GM19035 (cell line): ENCODE results near the gene VPREB3.
A peak's percentile ranks its signal among the peaks of the same experiment; 100 is the strongest.
"Not testable (repeated sequence)": the region's sequence is repeated elsewhere in the genome, so short reads cannot be mapped to it uniquely, and the experiment has no call there.

Experiments used
- ATAC-seq: cut with Tn5 transposase; IDR thresholded peaks from one replicate; pipeline ENCODE4 v1.9.1; 2021; ENCODE audit not compliant: unreplicated experiment

VPREB3 gene

DNA sequence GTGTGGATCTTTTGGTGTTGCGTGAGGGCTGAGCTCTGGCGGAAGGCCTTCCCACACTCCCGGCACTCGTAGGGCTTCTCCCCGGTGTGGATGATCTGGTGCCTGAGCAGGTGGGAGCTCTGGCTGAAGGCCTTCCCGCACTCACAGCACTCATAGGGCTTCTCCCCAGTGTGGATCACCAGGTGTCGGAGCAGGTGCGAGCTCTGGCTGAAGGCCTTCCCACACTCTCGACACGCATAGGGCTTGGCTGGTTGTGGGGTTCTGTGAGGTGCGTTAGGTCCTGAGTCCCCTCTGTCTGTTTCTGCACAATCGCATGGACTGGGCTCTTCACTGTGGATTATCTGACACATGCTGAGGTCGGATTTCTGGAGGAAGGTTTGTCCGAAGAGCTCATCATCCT, 9.7 kb downstream of the VPREB3 start:
- ATAC-seq = no peak

GRCh38 chr22:23744001-23744400, 10.2 kb downstream of the VPREB3 start:
- ATAC-seq = no peak

GRCh38 chr22:23743303-23743705, 10.9 kb downstream of the VPREB3 start:
- no peak for ATAC-seq

- ATAC-seq = no peak
Observed at GRCh38 chr22:23742505-23743264, 11.5 kb downstream of the VPREB3 start.

DNA sequence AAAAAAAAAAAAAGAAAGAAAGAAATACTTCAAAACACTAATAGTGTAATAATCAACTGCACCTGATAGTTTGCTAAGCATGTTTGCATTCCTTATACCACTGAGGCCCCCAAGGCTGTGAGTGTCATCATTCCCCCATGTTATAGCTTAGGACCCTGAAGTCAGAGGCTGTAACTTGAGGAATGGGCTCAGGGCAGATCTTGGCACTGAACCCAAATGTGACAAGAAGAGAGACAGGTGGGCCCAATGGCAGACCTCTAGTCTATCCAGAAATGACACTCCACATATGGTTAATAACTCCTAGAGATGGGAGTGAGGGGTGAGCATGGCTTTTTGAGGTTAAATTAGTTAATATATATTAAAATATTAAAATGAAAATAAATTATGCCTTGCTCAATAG, 16.5 kb downstream of the VPREB3 start:
- ATAC-seq = no peak

DNA sequence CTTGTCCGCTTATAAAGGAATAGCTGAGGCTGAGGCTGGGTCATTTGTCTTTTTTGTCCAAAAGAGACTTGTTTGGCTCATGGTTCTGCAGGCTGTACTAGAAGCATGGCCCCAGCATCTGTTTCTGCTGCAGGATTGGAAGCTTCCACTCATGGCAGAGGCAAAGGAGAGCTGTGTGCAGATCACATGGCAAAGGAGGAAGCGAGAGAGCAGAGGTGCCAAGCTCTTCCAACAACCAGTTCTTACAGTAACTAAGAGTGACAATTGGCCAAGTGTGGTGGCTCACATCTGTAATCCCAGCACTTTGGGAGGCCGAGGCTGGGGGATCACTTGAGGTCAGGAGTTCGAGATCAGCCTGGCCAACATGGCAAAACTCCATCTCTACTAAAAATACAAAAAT, 26.1 kb downstream of the VPREB3 start:
- ATAC-seq = not testable (repeated sequence)

DNA sequence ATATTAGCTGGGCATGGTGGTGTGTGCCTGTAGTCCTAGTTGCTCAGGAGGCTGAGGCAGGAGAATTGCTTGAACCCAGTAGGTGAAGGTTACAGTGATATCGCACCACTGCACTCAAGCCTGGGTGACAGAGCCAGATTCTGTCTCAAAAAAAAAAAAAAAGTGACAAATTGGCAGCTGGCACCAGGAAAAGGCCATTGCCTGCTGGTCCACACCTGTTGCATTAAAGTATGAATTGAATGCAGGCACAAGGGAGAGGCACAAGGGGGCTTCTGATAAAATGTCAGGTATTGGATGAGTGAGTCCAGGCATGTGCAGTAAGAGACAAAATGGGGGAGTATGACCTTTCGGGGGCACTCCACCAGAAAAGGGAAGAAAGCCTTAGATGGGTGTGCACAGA, 31.5 kb downstream of the VPREB3 start:
- no peak for ATAC-seq

- ATAC-seq = no peak
Observed at GRCh38 chr22:23722160-23722559, 32.1 kb downstream of the VPREB3 start.

DNA sequence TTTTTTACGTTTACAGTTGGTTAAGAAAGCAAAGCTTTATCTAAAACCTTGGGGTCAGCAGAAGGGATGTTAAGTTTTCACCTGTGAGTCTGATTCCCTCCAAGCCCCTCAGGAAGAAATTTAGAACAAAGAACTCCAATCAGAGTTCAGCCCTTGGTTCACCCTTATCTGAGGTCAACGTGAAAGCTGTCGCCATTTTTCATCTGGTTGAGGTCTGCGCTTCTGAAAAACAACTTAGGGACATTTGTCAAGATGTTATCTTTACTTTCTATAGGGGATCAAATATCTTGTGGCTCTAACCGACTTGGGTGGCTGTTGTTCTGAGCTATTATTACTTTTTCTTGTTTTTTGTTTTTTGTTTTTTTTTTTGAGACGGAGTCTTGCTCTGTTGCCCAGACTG, 33.4 kb downstream of the VPREB3 start:
- ATAC-seq = no peak

GRCh38 chr22:23718371-23719165, 35.7 kb downstream of the VPREB3 start:
- no peak for ATAC-seq

DNA sequence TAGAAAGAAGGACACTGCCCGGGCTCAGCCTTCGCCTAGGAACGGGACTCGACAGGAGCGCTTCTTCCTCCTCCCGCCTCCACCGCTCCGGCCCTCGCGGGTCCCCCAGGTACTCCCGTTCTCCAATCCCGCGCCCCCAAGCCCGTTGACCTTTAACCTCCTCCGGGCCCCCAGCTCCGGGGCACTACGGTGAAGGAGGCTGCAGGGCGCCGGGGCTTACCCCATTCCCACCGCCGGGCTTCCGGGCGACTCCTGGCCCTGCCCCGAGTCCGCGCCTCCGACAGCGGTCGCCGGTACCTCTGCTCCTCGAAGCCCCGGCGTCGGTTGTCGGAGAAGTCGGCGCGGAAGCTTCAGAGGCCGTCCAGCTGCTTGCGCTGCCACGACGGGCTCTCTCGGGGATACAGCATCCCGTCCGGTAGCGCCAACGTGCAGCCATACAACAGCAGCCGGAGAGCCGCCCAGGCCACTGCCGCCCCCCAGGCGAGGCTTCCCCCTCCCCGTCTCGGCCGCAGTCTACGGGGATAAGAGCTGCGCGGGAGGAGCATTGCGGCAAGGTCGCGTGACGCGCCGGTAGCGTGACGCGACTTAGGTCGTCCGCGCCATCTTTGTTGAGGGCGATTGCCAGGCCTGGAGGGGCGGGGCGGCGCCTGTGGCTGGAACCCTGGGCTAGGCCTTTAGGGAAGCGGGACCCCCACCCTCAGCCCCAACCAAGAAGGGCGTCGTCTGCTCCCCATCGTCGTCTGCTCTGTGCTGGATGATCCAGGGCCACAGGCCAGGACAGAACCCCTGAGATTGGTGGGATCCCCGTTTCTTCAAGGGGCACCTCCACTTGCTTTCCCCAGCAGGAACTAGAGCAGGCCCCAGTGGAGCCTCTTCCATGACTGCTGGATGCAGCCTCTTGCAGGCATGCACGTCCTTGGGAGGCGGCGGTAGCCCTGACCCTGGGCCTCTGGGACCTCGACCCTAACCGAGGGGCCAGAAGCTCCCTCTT, 37.1 kb downstream of the VPREB3 start:
- peak; percentile 85 for ATAC-seq

- no peak for ATAC-seq
Observed at GRCh38 chr22:23715806-23716375, 38.3 kb downstream of the VPREB3 start.

- ATAC-seq = no peak
Observed at GRCh38 chr22:23714596-23715578, 39.3 kb downstream of the VPREB3 start.

- no peak for ATAC-seq
Observed at GRCh38 chr22:23713696-23714595, 40.3 kb downstream of the VPREB3 start.

GRCh38 chr22:23712256-23712655, 42.0 kb downstream of the VPREB3 start:
- no peak for ATAC-seq

DNA sequence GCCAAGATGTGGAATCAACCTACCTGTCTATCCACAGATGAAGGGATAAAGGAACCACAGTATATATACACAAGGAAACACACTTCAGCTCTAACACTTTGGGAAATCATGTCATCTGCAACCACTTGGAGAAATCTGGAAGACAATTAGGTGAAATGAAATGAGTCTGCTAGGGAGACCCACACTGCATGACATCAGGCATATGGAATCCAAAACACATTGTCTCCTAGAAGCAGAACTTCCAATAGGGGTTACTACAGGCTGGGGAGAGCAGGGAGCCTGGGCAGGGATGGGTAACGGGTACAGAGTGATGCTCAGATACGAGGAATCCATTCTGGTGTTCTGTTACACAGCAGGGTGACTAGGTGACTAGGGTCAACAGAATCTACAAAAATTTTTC, 45.1 kb downstream of the VPREB3 start:
- no peak for ATAC-seq

DNA sequence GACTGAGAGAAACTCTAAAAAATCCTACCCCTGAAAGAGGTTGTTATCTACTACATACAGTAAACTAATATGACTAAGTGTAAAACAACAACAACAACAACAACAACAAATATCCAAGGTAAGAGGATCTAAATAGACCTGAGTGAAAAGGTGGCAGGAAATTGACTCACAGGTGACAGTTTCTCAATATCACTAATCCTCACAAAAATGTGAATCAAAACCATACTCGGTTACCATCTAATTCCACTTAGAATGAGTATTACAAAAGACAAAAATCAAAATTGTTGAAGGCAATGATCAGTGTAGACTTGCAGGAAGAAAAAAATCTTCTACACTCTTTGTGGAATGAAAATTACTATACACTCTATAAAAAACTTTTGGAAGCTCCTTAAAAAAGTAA, 46.0 kb downstream of the VPREB3 start:
- no peak for ATAC-seq

GRCh38 chr22:23705358-23705757, 48.9 kb downstream of the VPREB3 start:
- no peak for ATAC-seq

- ATAC-seq = no peak
Observed at GRCh38 chr22:23704829-23705228, 49.4 kb downstream of the VPREB3 start.
